Testis (tissue), 5 donors: Measurements from ENCODE around the gene ZNF611. TPM values are rescaled to one million over a fixed set of nuclear protein-coding genes. Genes with fewer than 3 reads are reported as not detected.
A peak's percentile ranks its signal among the peaks of the same experiment; 100 is the strongest.
"Not testable (repeated sequence)": the region's sequence is repeated elsewhere in the genome, so short reads cannot be mapped to it uniquely, and the experiment has no call there.

Experiments
- DNase-seq: peaks from one replicate; pipeline ENCODE4 v3.0.0-alpha.2; 2019
- H3K27ac ChIP-seq, 2 donors: fragments of 200-600 bp; sonication (generic); one replicate each; pipeline ENCODE4 v1.5.1; 2019
- H3K27me3 ChIP-seq: fragments of 200-600 bp; sonication (generic); one replicate; pipeline ENCODE4 v1.5.1; 2019
- H3K36me3 ChIP-seq: fragments of 200-600 bp; sonication (generic); one replicate; pipeline ENCODE4 v1.5.1; 2017; ENCODE audit warnings: low read depth; ENCODE audit errors: missing control alignments
- H3K4me1 ChIP-seq: fragments of 200-600 bp; sonication (generic); one replicate; pipeline ENCODE4 v1.5.1; 2019
- H3K4me3 ChIP-seq, 2 donors: fragments of 200-600 bp; sonication (generic); one replicate each; pipeline ENCODE4 v1.5.1; 2017 to 2019
- H3K9me3 ChIP-seq: fragments of 200-600 bp; sonication (generic); one replicate; pipeline ENCODE4 v1.5.1; 2017
- CTCF ChIP-seq, 3 experiments: fragments of 450-650 bp in 2 of 3; fragments of 200-600 bp in 1 of 3; sonication (generic) in 1 of 3; IDR thresholded peaks; one replicate each; pipeline ENCODE4 v1.5.1; 2016 to 2019; ENCODE audit warnings: antibody characterized with exemption in 3 of 3, mild to moderate bottlenecking in 2 of 3, moderate library complexity in 1 of 3
- POLR2A ChIP-seq: fragments of 450-650 bp; IDR thresholded peaks from one replicate; pipeline ENCODE4 v1.6.1; 2017; ENCODE audit warnings: antibody characterized with exemption, mild to moderate bottlenecking, moderate library complexity
- whole genome bisulfite sequencing, 2 donors: methylation state at CpG; one replicate each; pipeline ENCODE4 v1.1.5; 2018; 5-methylcytosine and 5-hydroxymethylcytosine counted together
- intact Hi-C: fragments of 100-400 bp; cut with DNase I; formaldehyde crosslinking; loops from one replicate; pipeline ENCODE4 v1.15.1; 2023; ENCODE audit warnings: low total_unique reads
- long read RNA-seq, 2 donors: transcript quantifications; one replicate each; lab custom pipeline, GENCODE V29; 2026
- polyA plus RNA-seq: library from polyadenylated mRNA; stranded (reverse); fragments of 350-450 nt; fragmentation: Illumina TruSeq; extraction: RNeasy Lipid Tissue Mini Kit (QIAGEN cat#74804); gene quantifications from one replicate; pipeline ENCODE4 v1.2.3, GENCODE V29; 2014; ENCODE audit warnings: low read depth, low replicate concordance; ENCODE audit not compliant: insufficient read depth
- total RNA-seq, 2 donors: library from RNA; depleted of rRNA; stranded (reverse); fragments of >200 nt; gene quantifications; one replicate each; pipeline ENCODE4 v1.2.3, GENCODE V29; 2016

ZNF611 gene
- total RNA-seq (10 to 100 TPM; 17.8 to 26.8 TPM), polyA plus RNA-seq (7.9 TPM)
- long read RNA-seq, donor 1, result 0 reads
- long read RNA-seq, donor 2, result 0 reads

GRCh38 chr19:52734893-52735661 lies at the start of gene ZNF611:
Gene ZNF611, minus strand, starts transcription at chr19:52735044. Its CDS starts 19,150 bp downstream, at chr19:52715894.
- Histone ChIP-seq H3K4me3 (peak within 1 kb of the TSS; percentile 69 to 84), H3K27me3 (no peaks in the 10 kb centered on the region), H3K4me1 (no peaks in the 10 kb centered on the region), H3K36me3 (no peaks in the 10 kb centered on the region), H3K27ac (peak within 1 kb of the TSS; percentile 75 to 79), H3K9me3 (no peaks in the 10 kb centered on the region)
- intact Hi-C loops, result no loop called here
- 3 to 5% methylated on average over 38 of the region's 38 CpGs for WGBS, 2 donors
- peak; percentile 99 for DNase-seq
- TF ChIP-seq POLR2A (peak; percentile 46), CTCF (IDR thresholded peaks at IDR 0.05) (peak; percentile 56 to 66 (median 58))

DNA sequence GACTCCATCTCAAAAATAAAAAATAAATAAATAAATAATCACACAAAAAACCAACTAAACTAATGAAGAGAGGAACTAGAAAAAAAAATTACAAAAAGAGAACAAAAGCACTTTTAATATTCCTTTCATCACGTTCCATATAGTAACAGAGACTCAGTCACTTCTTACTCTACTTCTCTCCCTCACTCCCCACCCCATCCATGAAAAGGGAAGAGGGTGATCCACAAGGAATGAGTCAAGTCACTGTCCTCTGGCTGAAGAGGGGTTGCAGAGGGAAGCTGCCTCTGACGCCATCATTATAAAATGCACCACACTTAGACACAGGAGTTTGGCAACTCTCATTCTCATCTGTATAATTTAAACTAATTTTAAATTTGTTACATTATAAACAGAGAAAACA lies 48.0 kb upstream of the ZNF611 start:
- H3K4me1 ChIP-seq, intact Hi-C loops, H3K27ac ChIP-seq, H3K36me3 ChIP-seq, H3K4me3 ChIP-seq, H3K27me3 ChIP-seq, H3K9me3 ChIP-seq, DNase-seq: not testable (repeated sequence)
- 58 to 76% methylated on average over 1 to 2 of the region's 2 CpGs for WGBS, 2 donors

- H3K27me3 ChIP-seq, result no peaks in the 10 kb centered on the region
- 75 to 77% methylated on average over 3 of the region's 3 CpGs for WGBS, 2 donors
- no peak for TF ChIP-seq CTCF (IDR thresholded peaks at IDR 0.05)
- no peak for TF ChIP-seq POLR2A
- intact Hi-C loops, result no loop called here
- H3K4me3 ChIP-seq, result no peak overlapping the region
- H3K27ac ChIP-seq, result no peak overlapping the region
- no peaks in the 10 kb centered on the region for H3K9me3 ChIP-seq
- DNase-seq, result no peak
- H3K4me1 ChIP-seq, result no peaks in the 10 kb centered on the region
- no peaks in the 10 kb centered on the region for H3K36me3 ChIP-seq
Observed at GRCh38 chr19:52778811-52779210, 44.0 kb upstream of the ZNF611 start.

DNA sequence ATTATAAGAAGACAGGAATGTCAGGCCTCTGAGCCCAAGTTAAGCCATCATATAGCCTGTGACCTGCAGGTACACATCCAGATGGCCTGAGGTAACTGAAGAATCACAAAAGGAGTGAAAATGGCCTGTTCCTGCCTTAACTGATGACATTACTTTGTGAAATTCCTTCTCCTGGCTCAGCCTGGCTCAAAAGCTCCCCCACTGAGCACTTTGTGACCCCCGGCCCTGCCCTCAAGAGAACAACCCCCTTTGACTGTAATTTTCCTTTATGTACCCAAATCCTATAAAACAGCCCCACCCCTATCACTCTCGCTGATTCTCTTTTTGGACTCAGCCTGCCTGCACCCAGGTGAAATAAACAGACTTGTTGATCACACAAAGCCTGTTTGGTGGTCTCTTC lies 21.6 kb upstream of the ZNF611 start:
- H3K4me1 ChIP-seq, H3K9me3 ChIP-seq, H3K27me3 ChIP-seq, H3K4me3 ChIP-seq, intact Hi-C loops, H3K36me3 ChIP-seq, H3K27ac ChIP-seq, DNase-seq: not testable (repeated sequence)
- WGBS, 2 donors, result 84 to 90% methylated on average over 2 of the region's 2 CpGs

- 43 to 78% methylated on average over 4 of the region's 4 CpGs for WGBS, 2 donors
- H3K4me1 ChIP-seq, result no peaks in the 10 kb centered on the region
- H3K9me3 ChIP-seq, result no peaks in the 10 kb centered on the region
- H3K27ac ChIP-seq, result no peak overlapping the region
- no peaks in the 10 kb centered on the region for H3K36me3 ChIP-seq
- H3K27me3 ChIP-seq, result no peaks in the 10 kb centered on the region
- DNase-seq, result no peak
- TF ChIP-seq POLR2A (no peak), CTCF (IDR thresholded peaks at IDR 0.05) (no peak)
- no peak overlapping the region for H3K4me3 ChIP-seq
- intact Hi-C loops, result no loop called here
Observed at GRCh38 chr19:52749780-52750179, 14.9 kb upstream of the ZNF611 start.
